ENCODE results near the gene RIOK1. TPM values are rescaled to one million over a fixed set of nuclear protein-coding genes. Genes with fewer than 3 reads are reported as not detected.

The RIOK1 gene
- total and polyA plus RNA-seq, 2 of the 13 experiments (the other 11 are each of a cell fraction or from before 2014, with no cell fraction given) = 9.4 to 37.8 TPM

- TF ChIP-seq, protein P1, sequence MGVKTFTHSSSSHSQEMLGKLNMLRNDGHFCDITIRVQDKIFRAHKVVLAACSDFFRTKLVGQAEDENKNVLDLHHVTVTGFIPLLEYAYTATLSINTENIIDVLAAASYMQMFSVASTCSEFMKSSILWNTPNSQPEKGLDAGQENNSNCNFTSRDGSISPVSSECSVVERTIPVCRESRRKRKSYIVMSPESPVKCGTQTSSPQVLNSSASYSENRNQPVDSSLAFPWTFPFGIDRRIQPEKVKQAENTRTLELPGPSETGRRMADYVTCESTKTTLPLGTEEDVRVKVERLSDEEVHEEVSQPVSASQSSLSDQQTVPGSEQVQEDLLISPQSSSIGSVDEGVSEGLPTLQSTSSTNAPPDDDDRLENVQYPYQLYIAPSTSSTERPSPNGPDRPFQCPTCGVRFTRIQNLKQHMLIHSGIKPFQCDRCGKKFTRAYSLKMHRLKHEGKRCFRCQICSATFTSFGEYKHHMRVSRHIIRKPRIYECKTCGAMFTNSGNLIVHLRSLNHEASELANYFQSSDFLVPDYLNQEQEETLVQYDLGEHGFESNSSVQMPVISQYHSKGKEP (CRISPR knock-in tag; IDR thresholded peaks at IDR 0.05) = no peak
- TF ChIP-seq, protein P2, sequence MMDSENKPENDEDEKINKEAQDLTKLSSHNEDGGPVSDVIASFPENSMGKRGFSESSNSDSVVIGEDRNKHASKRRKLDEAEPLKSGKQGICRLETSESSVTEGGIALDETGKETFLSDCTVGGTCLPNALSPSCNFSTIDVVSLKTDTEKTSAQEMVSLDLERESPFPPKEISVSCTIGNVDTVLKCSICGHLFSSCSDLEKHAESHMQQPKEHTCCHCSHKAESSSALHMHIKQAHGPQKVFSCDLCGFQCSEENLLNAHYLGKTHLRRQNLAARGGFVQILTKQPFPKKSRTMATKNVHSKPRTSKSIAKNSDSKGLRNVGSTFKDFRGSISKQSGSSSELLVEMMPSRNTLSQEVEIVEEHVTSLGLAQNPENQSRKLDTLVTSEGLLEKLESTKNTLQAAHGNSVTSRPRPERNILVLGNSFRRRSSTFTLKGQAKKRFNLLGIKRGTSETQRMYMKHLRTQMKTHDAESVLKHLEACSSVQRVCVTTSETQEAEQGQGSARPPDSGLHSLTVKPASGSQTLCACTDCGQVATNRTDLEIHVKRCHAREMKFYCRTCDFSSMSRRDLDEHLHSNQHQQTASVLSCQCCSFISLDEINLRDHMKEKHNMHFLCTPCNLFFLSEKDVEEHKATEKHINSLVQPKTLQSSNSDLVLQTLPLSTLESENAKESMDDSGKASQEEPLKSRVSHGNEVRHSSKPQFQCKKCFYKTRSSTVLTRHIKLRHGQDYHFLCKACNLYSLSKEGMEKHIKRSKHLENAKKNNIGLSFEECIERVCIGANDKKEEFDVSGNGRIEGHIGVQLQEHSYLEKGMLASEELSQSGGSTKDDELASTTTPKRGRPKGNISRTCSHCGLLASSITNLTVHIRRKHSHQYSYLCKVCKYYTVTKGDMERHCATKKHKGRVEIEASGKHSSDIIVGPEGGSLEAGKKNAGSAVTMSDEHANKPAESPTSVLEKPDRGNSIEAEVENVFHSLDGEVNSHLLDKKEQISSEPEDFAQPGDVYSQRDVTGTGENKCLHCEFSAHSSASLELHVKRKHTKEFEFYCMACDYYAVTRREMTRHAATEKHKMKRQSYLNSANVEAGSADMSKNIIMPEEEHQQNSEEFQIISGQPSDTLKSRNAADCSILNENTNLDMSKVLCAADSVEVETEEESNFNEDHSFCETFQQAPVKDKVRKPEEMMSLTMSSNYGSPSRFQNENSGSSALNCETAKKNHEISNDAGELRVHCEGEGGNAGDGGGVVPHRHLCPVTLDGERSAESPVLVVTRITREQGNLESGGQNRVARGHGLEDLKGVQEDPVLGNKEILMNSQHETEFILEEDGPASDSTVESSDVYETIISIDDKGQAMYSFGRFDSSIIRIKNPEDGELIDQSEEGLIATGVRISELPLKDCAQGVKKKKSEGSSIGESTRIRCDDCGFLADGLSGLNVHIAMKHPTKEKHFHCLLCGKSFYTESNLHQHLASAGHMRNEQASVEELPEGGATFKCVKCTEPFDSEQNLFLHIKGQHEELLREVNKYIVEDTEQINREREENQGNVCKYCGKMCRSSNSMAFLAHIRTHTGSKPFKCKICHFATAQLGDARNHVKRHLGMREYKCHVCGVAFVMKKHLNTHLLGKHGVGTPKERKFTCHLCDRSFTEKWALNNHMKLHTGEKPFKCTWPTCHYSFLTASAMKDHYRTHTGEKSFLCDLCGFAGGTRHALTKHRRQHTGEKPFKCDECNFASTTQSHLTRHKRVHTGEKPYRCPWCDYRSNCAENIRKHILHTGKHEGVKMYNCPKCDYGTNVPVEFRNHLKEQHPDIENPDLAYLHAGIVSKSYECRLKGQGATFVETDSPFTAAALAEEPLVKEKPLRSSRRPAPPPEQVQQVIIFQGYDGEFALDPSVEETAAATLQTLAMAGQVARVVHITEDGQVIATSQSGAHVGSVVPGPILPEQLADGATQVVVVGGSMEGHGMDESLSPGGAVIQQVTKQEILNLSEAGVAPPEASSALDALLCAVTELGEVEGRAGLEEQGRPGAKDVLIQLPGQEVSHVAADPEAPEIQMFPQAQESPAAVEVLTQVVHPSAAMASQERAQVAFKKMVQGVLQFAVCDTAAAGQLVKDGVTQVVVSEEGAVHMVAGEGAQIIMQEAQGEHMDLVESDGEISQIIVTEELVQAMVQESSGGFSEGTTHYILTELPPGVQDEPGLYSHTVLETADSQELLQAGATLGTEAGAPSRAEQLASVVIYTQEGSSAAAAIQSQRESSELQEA (CRISPR knock-in tag; IDR thresholded peaks at IDR 0.05; ENCODE audit: not compliant biosample characterization) = peak; percentile 96
- TF ChIP-seq SRSF1 (optimal IDR thresholded peaks at IDR 0.05; ENCODE audit: low read depth, low read length) (peak; percentile 96), ARID4A (CRISPR knock-in tag; IDR thresholded peaks at IDR 0.05; ENCODE audit: borderline replicate concordance) (peak; percentile 99), DPF2 (CRISPR knock-in tag; IDR thresholded peaks at IDR 0.05; ENCODE audit: borderline replicate concordance, low read depth) (no peak), SNRNP70 (IDR thresholded peaks at IDR 0.05; ENCODE audit: low read depth, low read length) (no peak), ZNF33A (CRISPR knock-in tag; IDR thresholded peaks at IDR 0.05; ENCODE audit: borderline replicate concordance) (peak; percentile 81; the same call in 1 of the 2 replicates), NCOA1 (CRISPR knock-in tag; IDR thresholded peaks at IDR 0.05) (peak; percentile 91; the same call in 1 of the 2 replicates), ZNF564 (CRISPR knock-in tag; IDR thresholded peaks at IDR 0.05) (peak; percentile 92)
Observed at GRCh38 chr6:7389451-7390225, at the start of gene RIOK1, which contains the start of gene CAGE1 (continued).

All from HepG2 (cell line).